Gastrocnemius medialis (tissue), 4 donors: ENCODE data around the gene TRIO.

ENCODE experiments used
- POLR2A ChIP-seq, 2 donors: fragments of 450-650 bp; IDR thresholded peaks; one replicate each; pipeline ENCODE4 v1.6.1; 2017; ENCODE audit warnings: antibody characterized with exemption in 2 of 2, mild to moderate bottlenecking in 2 of 2, moderate library complexity in 2 of 2
- TF ChIP-seq, protein P1 (sequence below), 5 experiments: fragments of 450-650 bp in 3 of 5; fragments of 200-600 bp in 2 of 5; sonication (generic) in 2 of 5; IDR thresholded peaks in 4 of 5; conservative IDR thresholded peaks in 1 of 5; 1 replicate in 4 of 5; 2 replicates in 1 of 5; pipeline ENCODE4 v1.5.1; 2016 to 2019; ENCODE audit warnings: antibody characterized with exemption in 5 of 5, mild to moderate bottlenecking in 3 of 5, moderate library complexity in 3 of 5

DNA sequence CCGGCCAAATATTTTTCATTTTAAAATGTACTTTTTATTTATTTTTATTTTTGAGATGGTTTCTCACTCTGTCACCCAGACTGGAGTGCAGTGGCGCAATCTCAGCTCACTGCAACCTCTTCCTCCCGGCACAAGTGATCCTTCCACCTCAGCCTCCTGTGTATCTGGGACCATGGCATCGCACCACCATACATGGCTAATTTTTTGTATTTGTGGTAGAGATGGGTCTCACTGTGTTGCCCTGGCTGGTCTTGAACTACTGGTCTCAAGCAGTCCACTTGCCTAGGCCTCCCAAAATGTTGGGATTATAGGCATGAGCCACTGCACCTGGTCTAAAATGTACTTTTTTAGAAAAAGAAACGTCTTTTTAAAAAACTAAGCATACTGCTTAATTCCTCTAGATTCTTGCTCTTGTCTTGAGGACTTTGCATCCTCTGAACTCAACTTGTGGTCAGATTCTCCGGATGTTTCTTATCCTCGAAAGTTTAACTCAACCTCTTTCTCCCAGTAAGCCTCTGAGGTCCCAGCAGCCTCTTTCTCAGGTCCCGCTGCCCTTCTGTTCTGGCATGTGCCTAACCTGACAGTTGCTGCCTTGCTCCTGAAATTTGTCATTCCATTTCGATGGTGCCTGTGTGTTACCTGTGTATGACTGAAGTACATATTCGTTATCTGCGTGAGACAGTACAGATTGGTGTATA lies 63.0 kb downstream of the TRIO start:
- TF ChIP-seq POLR2A (IDR thresholded peaks at IDR 0.05) = no peak
- TF ChIP-seq, protein P1, sequence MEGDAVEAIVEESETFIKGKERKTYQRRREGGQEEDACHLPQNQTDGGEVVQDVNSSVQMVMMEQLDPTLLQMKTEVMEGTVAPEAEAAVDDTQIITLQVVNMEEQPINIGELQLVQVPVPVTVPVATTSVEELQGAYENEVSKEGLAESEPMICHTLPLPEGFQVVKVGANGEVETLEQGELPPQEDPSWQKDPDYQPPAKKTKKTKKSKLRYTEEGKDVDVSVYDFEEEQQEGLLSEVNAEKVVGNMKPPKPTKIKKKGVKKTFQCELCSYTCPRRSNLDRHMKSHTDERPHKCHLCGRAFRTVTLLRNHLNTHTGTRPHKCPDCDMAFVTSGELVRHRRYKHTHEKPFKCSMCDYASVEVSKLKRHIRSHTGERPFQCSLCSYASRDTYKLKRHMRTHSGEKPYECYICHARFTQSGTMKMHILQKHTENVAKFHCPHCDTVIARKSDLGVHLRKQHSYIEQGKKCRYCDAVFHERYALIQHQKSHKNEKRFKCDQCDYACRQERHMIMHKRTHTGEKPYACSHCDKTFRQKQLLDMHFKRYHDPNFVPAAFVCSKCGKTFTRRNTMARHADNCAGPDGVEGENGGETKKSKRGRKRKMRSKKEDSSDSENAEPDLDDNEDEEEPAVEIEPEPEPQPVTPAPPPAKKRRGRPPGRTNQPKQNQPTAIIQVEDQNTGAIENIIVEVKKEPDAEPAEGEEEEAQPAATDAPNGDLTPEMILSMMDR (IDR thresholded peaks at IDR 0.05 in 4 of 5, conservative IDR thresholded peaks at IDR 0.05 in 1 of 5) = no peak
